ENCODE measurements around the gene TUNAR.

Gene TUNAR

GRCh38 chr14:95875831-95876760 is 536 bp upstream of the TUNAR start:
- DNase-seq: no peak

- DNase-seq: no peak
These were observed 1.0 kb downstream of the TUNAR start for GRCh38 chr14:95877633-95878032.

GRCh38 chr14:95884377-95884776 is 7.7 kb downstream of the TUNAR start:
- DNase-seq: no peak

GRCh38 chr14:95885278-95885677 is 8.6 kb downstream of the TUNAR start:
- DNase-seq: no peak

- DNase-seq: no peak
These were observed 9.2 kb downstream of the TUNAR start for GRCh38 chr14:95885866-95886265.

- DNase-seq: no peak
These were observed 9.9 kb downstream of the TUNAR start for GRCh38 chr14:95886366-95887056.

GRCh38 chr14:95887351-95887750 is 10.7 kb downstream of the TUNAR start:
- DNase-seq: no peak

GRCh38 chr14:95889236-95889979 is 12.8 kb downstream of the TUNAR start:
- no peak for DNase-seq

GRCh38 chr14:95891742-95892141 is 15.1 kb downstream of the TUNAR start:
- no peak for DNase-seq

GRCh38 chr14:95892142-95892541 is 15.5 kb downstream of the TUNAR start:
- DNase-seq: no peak

GRCh38 chr14:95895720-95896119 is 19.1 kb downstream of the TUNAR start:
- no peak for DNase-seq

GRCh38 chr14:95896498-95897135 is 20.0 kb downstream of the TUNAR start:
- no peak for DNase-seq

- DNase-seq: no peak
These were observed 20.6 kb downstream of the TUNAR start for GRCh38 chr14:95897280-95897679.

- DNase-seq: no peak
These were observed 24.4 kb downstream of the TUNAR start for GRCh38 chr14:95901054-95901453.

- DNase-seq: no peak
These were observed 25.7 kb downstream of the TUNAR start for GRCh38 chr14:95902273-95902826.

GRCh38 chr14:95903165-95903564 is 26.5 kb downstream of the TUNAR start:
- DNase-seq: no peak

GRCh38 chr14:95903616-95904107 is 27.0 kb downstream of the TUNAR start:
- no peak for DNase-seq

- DNase-seq: no peak
These were observed 30.0 kb downstream of the TUNAR start for GRCh38 chr14:95906591-95906990.

- no peak for DNase-seq
These were observed 34.0 kb downstream of the TUNAR start for GRCh38 chr14:95910628-95911027.

GRCh38 chr14:95911456-95911855 is 34.8 kb downstream of the TUNAR start:
- DNase-seq: no peak

GRCh38 chr14:95915330-95915729 is 38.7 kb downstream of the TUNAR start:
- DNase-seq: no peak

GRCh38 chr14:95918466-95918865 is 41.8 kb downstream of the TUNAR start:
- DNase-seq: no peak
